Left lung (tissue), 10 donors: Measurements from ENCODE around the gene SNRK. TPM values are rescaled to one million over a fixed set of nuclear protein-coding genes. Genes with fewer than 3 reads are reported as not detected.
A peak's percentile ranks its signal among the peaks of the same experiment; 100 is the strongest.

ENCODE experiments used
- ATAC-seq: fragments of 200-7000 bp; cut with Tn5 transposase; one replicate; pipeline ENCODE4 v1.9.1; 2020; ENCODE audit warnings: moderate library complexity
- DNase-seq, 4 donors: peaks; one replicate each; pipeline ENCODE4 v3.0.0-alpha.2; 2013 to 2020
- H3K27ac ChIP-seq, 2 donors: fragments of 200-600 bp; sonication (generic) in 1 of 2; one replicate each; pipeline versions ENCODE4 v1.5.0 to v1.8.0; 2020 to 2021
- H3K27me3 ChIP-seq, 2 donors: fragments of 200-600 bp; sonication (generic) in 1 of 2; one replicate each; pipeline versions ENCODE4 v1.5.0 to v1.8.0; 2020 to 2021
- H3K36me3 ChIP-seq, 2 donors: fragments of 200-600 bp; sonication (generic) in 1 of 2; one replicate each; pipeline versions ENCODE4 v1.5.0 to v1.8.0; 2020 to 2021
- H3K4me1 ChIP-seq, 2 donors: fragments of 200-600 bp; one replicate each; pipeline ENCODE4 v1.8.0; 2021
- H3K4me3 ChIP-seq, 2 donors: fragments of 200-600 bp; sonication (generic) in 1 of 2; one replicate each; pipeline versions ENCODE4 v1.5.0 to v1.8.0; 2020 to 2021; ENCODE audit warnings: mild to moderate bottlenecking in 1 of 2
- H3K9me3 ChIP-seq, 2 donors: fragments of 200-600 bp; sonication (generic) in 1 of 2; one replicate each; pipeline versions ENCODE4 v1.5.0 to v1.8.0; 2020 to 2021
- CTCF ChIP-seq, 2 donors: fragments of 200-600 bp; sonication (generic) in 1 of 2; IDR thresholded peaks; one replicate each; pipeline versions ENCODE4 v1.5.0 to v1.8.0; 2021; ENCODE audit warnings: antibody characterized with exemption in 2 of 2
- intact Hi-C, 2 donors: fragments of 100-400 bp; cut with DNase I; formaldehyde crosslinking; loops; one replicate each; pipeline versions ENCODE4 v1.11.2 to v1.14.2; 2022
- polyA plus RNA-seq, 6 donors: library from polyadenylated mRNA; unstranded; fragments of 120-200 nt; gene quantifications; one replicate each; pipeline ENCODE4 v1.2.1, GENCODE V29; 2013; ENCODE audit not compliant: insufficient read length in 6 of 6
- total RNA-seq, 2 donors: library from RNA; stranded (reverse); fragmentation: NEBNext Ultra II Directional; extraction: Animal tissue kit (Norgen Biotek cat#: 25700); gene quantifications; one replicate each; pipeline ENCODE4 v1.2.1, GENCODE V29; 2021
- donor health status: DM: no; HTN: yes; CAD: no.
- donor health status: DM: no; HTN: no; CAD: no.

The SNRK gene
- total and polyA plus RNA-seq, 8 donors: 29.5 to 72.3 (median 64.7) TPM

GRCh38 chr3:43372007-43372740, 85.8 kb downstream of the SNRK start:
- peaks cover 0 to under 1% of the 10 kb centered on the region in 2 donors for H3K36me3 ChIP-seq
- no peak overlapping the region for H3K27ac ChIP-seq
- no peak for DNase-seq
- no peaks in the 10 kb centered on the region for H3K9me3 ChIP-seq
- peaks cover 0 to 15% of the 10 kb centered on the region in 2 donors for H3K4me1 ChIP-seq
- ATAC-seq: no peak
- intact Hi-C loops: no loop called here
- no peak for TF ChIP-seq CTCF (IDR thresholded peaks at IDR 0.05)
- H3K27me3 ChIP-seq: no peaks in the 10 kb centered on the region
- H3K4me3 ChIP-seq: no peak overlapping the region

- Histone ChIP-seq H3K36me3 (no peaks in the 10 kb centered on the region), H3K27ac (no peak overlapping the region), H3K9me3 (no peaks in the 10 kb centered on the region), H3K4me1 (peaks cover 0 to 15% of the 10 kb centered on the region in 2 donors), H3K4me3 (no peak overlapping the region), H3K27me3 (no peaks in the 10 kb centered on the region)
- TF ChIP-seq CTCF (IDR thresholded peaks at IDR 0.05): no peak
- DNase-seq: no peak
- no peak for ATAC-seq
- intact Hi-C loops: no loop called here
These were observed 86.6 kb downstream of the SNRK start for GRCh38 chr3:43372809-43373559.

- no peak for ATAC-seq
- no peaks in the 10 kb centered on the region for H3K27me3 ChIP-seq
- intact Hi-C loops: no loop called here
These were observed 87.2 kb downstream of the SNRK start for GRCh38 chr3:43373560-43373928.

GRCh38 chr3:43378066-43378935, 92.0 kb downstream of the SNRK start:
- H3K36me3 ChIP-seq: no peaks in the 10 kb centered on the region
- H3K9me3 ChIP-seq: no peaks in the 10 kb centered on the region
- no peak for DNase-seq
- peaks cover 0 to 4% of the 10 kb centered on the region in 2 donors for H3K4me1 ChIP-seq
- no peak overlapping the region for H3K4me3 ChIP-seq
- peak; percentile 52 to 69 for TF ChIP-seq CTCF (IDR thresholded peaks at IDR 0.05)
- intact Hi-C loops: no loop called here
- H3K27me3 ChIP-seq: no peaks in the 10 kb centered on the region
- ATAC-seq: peak; percentile 86
- no peak overlapping the region for H3K27ac ChIP-seq

More at GRCh38 chr3:43373560-43373928, 87.2 kb downstream of the SNRK start:
- Histone ChIP-seq H3K27ac (no peak overlapping the region), H3K9me3 (no peaks in the 10 kb centered on the region), H3K4me1 (peaks cover 0 to 19% of the 10 kb centered on the region in 2 donors), H3K36me3 (no peaks in the 10 kb centered on the region), H3K4me3 (no peak overlapping the region)
- no peak for TF ChIP-seq CTCF (IDR thresholded peaks at IDR 0.05)
- DNase-seq: no peak
